SK-N-MC (cell line): Measurements from ENCODE around the gene CSNK2A3.

Experiments used
- DNase-seq: peaks from one replicate; pipeline ENCODE4 v3.0.0-alpha.2; 2011; ENCODE audit warnings: low read depth, low spot score
- H3K27ac ChIP-seq: fragments of 200-600 bp; sonication (generic); 2 replicates; pipeline ENCODE4 v1.5.1; 2016; ENCODE audit warnings: mixed run types
- H3K36me3 ChIP-seq: fragments of 200-600 bp; sonication (generic); 2 replicates; pipeline ENCODE4 v1.6.1; 2017; ENCODE audit warnings: antibody characterized with exemption, low read length, mixed read lengths; ENCODE audit not compliant: insufficient read depth
- H3K4me3 ChIP-seq: fragments of 200-600 bp; sonication (generic); 2 replicates; pipeline ENCODE4 v1.5.1; 2016
- H3K9ac ChIP-seq: fragments of 200-600 bp; sonication (generic); 2 replicates; pipeline ENCODE4 v1.8.0; 2017; ENCODE audit warnings: mixed run types, mixed read lengths; ENCODE audit not compliant: insufficient read length
- H3K9me3 ChIP-seq: fragments of 200-600 bp; sonication (generic); 2 replicates; pipeline ENCODE4 v1.6.1; 2017; ENCODE audit warnings: low read depth, mild to moderate bottlenecking, antibody characterized with exemption, low read length, moderate library complexity, mixed read lengths
- EZH2 ChIP-seq: fragments of 200-600 bp; sonication (generic); IDR thresholded peaks from one replicate; pipeline ENCODE4 v1.6.1; 2017; ENCODE audit warnings: antibody characterized with exemption
- FOXP2 ChIP-seq: optimal IDR thresholded peaks from 2 replicates; pipeline ENCODE3; 2011; ENCODE audit warnings: mild to moderate bottlenecking, moderate library complexity; ENCODE audit not compliant: insufficient read depth; ENCODE audit errors: extremely low read length, control extremely low read depth
- POLR2AphosphoS5 ChIP-seq: IDR thresholded peaks from 2 replicates; pipeline ENCODE4 v1.6.1; 2012; ENCODE audit warnings: mild to moderate bottlenecking, low read depth, low read length, borderline replicate concordance

CSNK2A3 gene

GRCh38 chr11:11318461-11318860, 34.6 kb downstream of the CSNK2A3 start:
- no peak overlapping the region for H3K4me3 ChIP-seq

GRCh38 chr11:11316651-11317230, 36.3 kb downstream of the CSNK2A3 start:
- TF ChIP-seq FOXP2 (no peak), POLR2AphosphoS5 (no peak), EZH2 (no peak)
- H3K9me3 ChIP-seq, result no peaks in the 10 kb centered on the region
- no peak overlapping the region for H3K4me3 ChIP-seq
- H3K36me3 ChIP-seq, result no peaks in the 10 kb centered on the region
- H3K27ac ChIP-seq, result no peak overlapping the region
- H3K9ac ChIP-seq, result no peak overlapping the region
- no peak for DNase-seq

More at GRCh38 chr11:11318461-11318860, 34.6 kb downstream of the CSNK2A3 start:
- Histone ChIP-seq H3K27ac (no peak overlapping the region), H3K9ac (no peak overlapping the region), H3K36me3 (no peaks in the 10 kb centered on the region), H3K9me3 (no peaks in the 10 kb centered on the region)
- no peak for TF ChIP-seq POLR2AphosphoS5
- no peak for TF ChIP-seq FOXP2
- TF ChIP-seq EZH2, result no peak
- DNase-seq, result no peak

- H3K9me3 ChIP-seq, result no peaks in the 10 kb centered on the region
- H3K9ac ChIP-seq, result no peak overlapping the region
- DNase-seq, result no peak
- no peak overlapping the region for H3K4me3 ChIP-seq
- H3K27ac ChIP-seq, result no peak overlapping the region
- H3K36me3 ChIP-seq, result no peaks in the 10 kb centered on the region
- TF ChIP-seq POLR2AphosphoS5, result no peak
- no peak for TF ChIP-seq FOXP2
- no peak for TF ChIP-seq EZH2
Measured at GRCh38 chr11:11313902-11314692, 39.0 kb downstream of the CSNK2A3 start.

GRCh38 chr11:11313426-11313825, 39.6 kb downstream of the CSNK2A3 start:
- no peaks in the 10 kb centered on the region for H3K36me3 ChIP-seq
- no peak overlapping the region for H3K9ac ChIP-seq
- DNase-seq, result no peak
- TF ChIP-seq EZH2, result no peak
- TF ChIP-seq POLR2AphosphoS5, result no peak
- no peaks in the 10 kb centered on the region for H3K9me3 ChIP-seq
- no peak overlapping the region for H3K4me3 ChIP-seq
- no peak overlapping the region for H3K27ac ChIP-seq

- Histone ChIP-seq H3K9ac (no peak overlapping the region), H3K36me3 (no peaks in the 10 kb centered on the region), H3K9me3 (no peaks in the 10 kb centered on the region), H3K4me3 (no peak overlapping the region), H3K27ac (no peak overlapping the region)
- no peak for DNase-seq
- TF ChIP-seq EZH2 (no peak), FOXP2 (no peak), POLR2AphosphoS5 (no peak)
Measured at GRCh38 chr11:11312738-11313137, 40.3 kb downstream of the CSNK2A3 start.

- Histone ChIP-seq H3K4me3 (no peak overlapping the region), H3K9me3 (no peaks in the 10 kb centered on the region), H3K27ac (no peak overlapping the region), H3K36me3 (no peaks in the 10 kb centered on the region), H3K9ac (no peak overlapping the region)
- TF ChIP-seq EZH2 (no peak), POLR2AphosphoS5 (no peak), FOXP2 (no peak)
- DNase-seq, result no peak
Measured at GRCh38 chr11:11311169-11311568, 41.9 kb downstream of the CSNK2A3 start.

GRCh38 chr11:11309906-11310305, 43.1 kb downstream of the CSNK2A3 start:
- Histone ChIP-seq H3K27ac (no peak overlapping the region), H3K4me3 (no peak overlapping the region), H3K9ac (no peak overlapping the region), H3K9me3 (no peaks in the 10 kb centered on the region), H3K36me3 (no peaks in the 10 kb centered on the region)
- no peak for TF ChIP-seq EZH2
- TF ChIP-seq FOXP2, result no peak
- no peak for TF ChIP-seq POLR2AphosphoS5
- DNase-seq, result no peak

GRCh38 chr11:11308249-11308648, 44.8 kb downstream of the CSNK2A3 start:
- no peak for DNase-seq
- H3K9me3 ChIP-seq, result no peaks in the 10 kb centered on the region
- TF ChIP-seq EZH2 (no peak), FOXP2 (no peak), POLR2AphosphoS5 (no peak)
- no peak overlapping the region for H3K27ac ChIP-seq
- H3K36me3 ChIP-seq, result no peaks in the 10 kb centered on the region
- H3K9ac ChIP-seq, result no peak overlapping the region
- H3K4me3 ChIP-seq, result no peak overlapping the region
